K562 (cell line): ENCODE measurements around the gene IFT25. TPM values are rescaled to one million over a fixed set of nuclear protein-coding genes. Genes with fewer than 3 reads are reported as not detected.
A peak's percentile ranks its signal among the peaks of the same experiment; 100 is the strongest.

ENCODE experiments used
- CBX1 ChIP-seq: sonication (generic); IDR thresholded peaks from 2 replicates; pipeline ENCODE4 v1.6.1; 2016; ENCODE audit warnings: antibody characterized with exemption, low read depth, mild to moderate bottlenecking
- CEBPB ChIP-seq: fragments of 450-650 bp; IDR thresholded peaks from 2 replicates; pipeline ENCODE4 v1.6.1; 2016; ENCODE audit warnings: missing genetic modification characterization, missing compliant biosample characterization
- NCOR1 ChIP-seq: fragments of 450-650 bp; IDR thresholded peaks from 2 replicates; pipeline ENCODE4 v1.6.1; 2016; ENCODE audit warnings: mild to moderate bottlenecking, moderate library complexity
- NONO ChIP-seq, 2 experiments: fragments of 200-400 bp in 1 of 2; fragments of 450-650 bp in 1 of 2; formaldehyde crosslinking in 1 of 2; IDR thresholded peaks; 2 replicates each; pipeline ENCODE4 v1.6.1; 2017; ENCODE audit warnings: low read depth in 2 of 2, mild to moderate bottlenecking in 2 of 2, moderate library complexity in 2 of 2, low read length in 1 of 2
- NR4A1 ChIP-seq, 2 experiments: fragments of 250-450 bp in 1 of 2; fragments of 450-650 bp in 1 of 2; sonication (Bioruptor Pico) in 1 of 2; IDR thresholded peaks; 2 replicates each; pipeline versions ENCODE4 v1.4.0 to v1.6.1; 2016 to 2020; ENCODE audit warnings: mild to moderate bottlenecking in 2 of 2, missing compliant biosample characterization in 1 of 2, missing genetic modification characterization in 1 of 2, moderate library complexity in 1 of 2
- POU5F1 ChIP-seq: fragments of 150-350 bp; IDR thresholded peaks from 2 replicates; pipeline ENCODE4 v1.6.1; 2014; ENCODE audit warnings: borderline replicate concordance, low read length, low read depth, mild to moderate bottlenecking; ENCODE audit not compliant: partially characterized antibody
- SNRNP70 ChIP-seq: fragments of 200-400 bp; formaldehyde crosslinking; optimal IDR thresholded peaks from 2 replicates; pipeline ENCODE3; 2017; ENCODE audit warnings: low read depth, low read length
- SOX6 ChIP-seq: fragments of 450-650 bp; IDR thresholded peaks from 2 replicates; pipeline ENCODE4 v1.6.1; 2014; ENCODE audit warnings: mild to moderate bottlenecking
- SRF ChIP-seq, 2 experiments: fragments of 250-450, 450-650 bp in 1 of 2; sonication (Bioruptor Pico) in 1 of 2; sonication (generic) in 1 of 2; formaldehyde crosslinking; IDR thresholded peaks; 2 replicates each; pipeline versions ENCODE4 v1.5.0 to v1.5.1; 2020 to 2022; ENCODE audit warnings: mild to moderate bottlenecking in 1 of 2, missing genetic modification reagents in 1 of 2
- THAP7 ChIP-seq: fragments of 250-450 bp; sonication (Bioruptor Pico); IDR thresholded peaks from 2 replicates; pipeline ENCODE4 v1.5.0; 2021
- UBTF ChIP-seq, 2 experiments: IDR thresholded peaks; 2 replicates each; pipeline ENCODE4 v1.6.1; 2012; ENCODE audit warnings: improper control_type of control experiment in 2 of 2, low read depth in 2 of 2, low read length in 2 of 2, borderline replicate concordance in 1 of 2
- ZFP36 ChIP-seq: fragments of 150-350 bp; IDR thresholded peaks from 2 replicates; pipeline ENCODE4 v1.6.1; 2018; ENCODE audit warnings: low read length, low read depth; ENCODE audit not compliant: partially characterized antibody
- ZNF444 ChIP-seq: fragments of 250-450 bp; sonication (Bioruptor Pico); IDR thresholded peaks from 2 replicates; pipeline ENCODE4 v1.4.0; 2020; ENCODE audit warnings: mild to moderate bottlenecking, moderate library complexity
- ZNF639 ChIP-seq, 2 experiments: fragments of 200-800 bp in 1 of 2; sonication (Bioruptor generic) in 1 of 2; sonication (generic) in 1 of 2; formaldehyde crosslinking in 1 of 2; IDR thresholded peaks in 1 of 2; conservative IDR thresholded peaks in 1 of 2; 2 replicates each; pipeline versions ENCODE4 v1.5.0 to v1.6.1; 2016 to 2020; ENCODE audit warnings: missing compliant biosample characterization in 1 of 2, missing genetic modification characterization in 1 of 2, missing genetic modification reagents in 1 of 2
- polyA plus RNA-seq, 8 experiments: library from polyadenylated mRNA; depleted of rRNA in 4 of 8; stranded (reverse) in 5 of 8; unstranded in 3 of 8; fragments of >200 nt; fragmentation: Nextera tagmentation in 2 of 8; fragmentation: Illumina TruSeq in 1 of 8; extraction: Ambion mirVana in 2 of 8; extraction: Trizol in 1 of 8; gene quantifications; 2 replicates each; pipeline versions ENCODE4 v1.2.1 to v1.2.3, GENCODE V29; 2011 to 2014; ENCODE audit warnings: inconsistent platforms in 1 of 8, missing spikeins in 1 of 8
- total RNA-seq, 7 experiments: library from RNA; depleted of rRNA in 6 of 7; stranded (reverse); fragments of >200 nt in 6 of 7; fragmentation: Illumina TruSeq in 2 of 7; extraction: Trizol in 2 of 7; gene quantifications; 2 replicates each; pipeline versions ENCODE4 v1.2.1 to v1.2.3, GENCODE V29; 2011 to 2021; ENCODE audit warnings: low replicate concordance in 1 of 7
- TF ChIP-seq, protein P1 (sequence below): fragments of 250-450 bp; sonication (Bioruptor Pico); IDR thresholded peaks from 2 replicates; pipeline ENCODE4 v1.9.0; 2021; ENCODE audit warnings: mild to moderate bottlenecking
- TF ChIP-seq, protein P2 (sequence below), 2 experiments: fragments of 450-650 bp in 1 of 2; sonication (generic) in 1 of 2; formaldehyde crosslinking; conservative IDR thresholded peaks; 2 replicates each; pipeline versions ENCODE4 v1.4.0 to v1.8.1; 2020 to 2022; ENCODE audit warnings: mild to moderate bottlenecking in 1 of 2, missing genetic modification reagents in 1 of 2
- TF ChIP-seq, protein P3 (sequence below), 3 experiments: IDR thresholded peaks in 2 of 3; conservative IDR thresholded peaks in 1 of 3; 2 replicates each; pipeline ENCODE4 v1.5.1; 2011 to 2012; ENCODE audit warnings: low read length in 3 of 3, mild to moderate bottlenecking in 3 of 3, control low read depth in 2 of 3, improper control_type of control experiment in 1 of 3, inconsistent platforms in 1 of 3, low read depth in 1 of 3, mixed read lengths in 1 of 3, moderate library complexity in 1 of 3; ENCODE audit not compliant: insufficient read depth in 2 of 3

Gene IFT25
- total and polyA plus RNA-seq, 9 of the 15 experiments (the other 6 are each of a cell fraction or from before 2014, with no cell fraction given), result 93.6 to 209 (median 167) TPM

GRCh38 chr1:53946252-53947171 is 1.0 kb upstream of the IFT25 start, which contains the start of gene LRRC42 (continued):
- TF ChIP-seq, protein P1, sequence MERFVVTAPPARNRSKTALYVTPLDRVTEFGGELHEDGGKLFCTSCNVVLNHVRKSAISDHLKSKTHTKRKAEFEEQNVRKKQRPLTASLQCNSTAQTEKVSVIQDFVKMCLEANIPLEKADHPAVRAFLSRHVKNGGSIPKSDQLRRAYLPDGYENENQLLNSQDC, result no peak
- TF ChIP-seq CBX1 (peak; percentile 22; the same call in 1 of the 2 replicates), THAP7 (no peak), SOX6 (no peak), POU5F1 (no peak), SRF (CRISPR knock-in tag; IDR thresholded peaks at IDR 0.05) (no peak), UBTF (IDR thresholded peaks at IDR 0.05; ENCODE audit: borderline replicate concordance in 1 of 2, low read depth in 2 of 2, low read length in 2 of 2) (no peak), SNRNP70 (no peak), NR4A1 (CRISPR knock-in tag; IDR thresholded peaks at IDR 0.05) (no peak), NR4A1 (tag; IDR thresholded peaks at IDR 0.05) (no peak), NONO (IDR thresholded peaks at IDR 0.05; ENCODE audit: low read depth in 2 of 2, low read length in 1 of 2) (peak in 1 of 2 experiments; percentile 72; a peak in 2 of 4 replicates), NCOR1 (no peak), ZFP36 (no peak), CEBPB (tag) (no peak), ZNF639 (CRISPR knock-in tag; conservative IDR thresholded peaks at IDR 0.05 in 1 of 2, IDR thresholded peaks at IDR 0.05 in 1 of 2) (no peak), ZNF444 (CRISPR knock-in tag) (peak; percentile 82; the same call in 1 of the 2 replicates)
- TF ChIP-seq, protein P2, sequence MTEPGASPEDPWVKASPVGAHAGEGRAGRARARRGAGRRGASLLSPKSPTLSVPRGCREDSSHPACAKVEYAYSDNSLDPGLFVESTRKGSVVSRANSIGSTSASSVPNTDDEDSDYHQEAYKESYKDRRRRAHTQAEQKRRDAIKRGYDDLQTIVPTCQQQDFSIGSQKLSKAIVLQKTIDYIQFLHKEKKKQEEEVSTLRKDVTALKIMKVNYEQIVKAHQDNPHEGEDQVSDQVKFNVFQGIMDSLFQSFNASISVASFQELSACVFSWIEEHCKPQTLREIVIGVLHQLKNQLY (CRISPR knock-in tag; conservative IDR thresholded peaks at IDR 0.05), result no peak
- TF ChIP-seq, protein P3, sequence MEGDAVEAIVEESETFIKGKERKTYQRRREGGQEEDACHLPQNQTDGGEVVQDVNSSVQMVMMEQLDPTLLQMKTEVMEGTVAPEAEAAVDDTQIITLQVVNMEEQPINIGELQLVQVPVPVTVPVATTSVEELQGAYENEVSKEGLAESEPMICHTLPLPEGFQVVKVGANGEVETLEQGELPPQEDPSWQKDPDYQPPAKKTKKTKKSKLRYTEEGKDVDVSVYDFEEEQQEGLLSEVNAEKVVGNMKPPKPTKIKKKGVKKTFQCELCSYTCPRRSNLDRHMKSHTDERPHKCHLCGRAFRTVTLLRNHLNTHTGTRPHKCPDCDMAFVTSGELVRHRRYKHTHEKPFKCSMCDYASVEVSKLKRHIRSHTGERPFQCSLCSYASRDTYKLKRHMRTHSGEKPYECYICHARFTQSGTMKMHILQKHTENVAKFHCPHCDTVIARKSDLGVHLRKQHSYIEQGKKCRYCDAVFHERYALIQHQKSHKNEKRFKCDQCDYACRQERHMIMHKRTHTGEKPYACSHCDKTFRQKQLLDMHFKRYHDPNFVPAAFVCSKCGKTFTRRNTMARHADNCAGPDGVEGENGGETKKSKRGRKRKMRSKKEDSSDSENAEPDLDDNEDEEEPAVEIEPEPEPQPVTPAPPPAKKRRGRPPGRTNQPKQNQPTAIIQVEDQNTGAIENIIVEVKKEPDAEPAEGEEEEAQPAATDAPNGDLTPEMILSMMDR (IDR thresholded peaks at IDR 0.05 in 2 of 3, conservative IDR thresholded peaks at IDR 0.05 in 1 of 3; ENCODE audit: insufficient read depth in 2 of 3, low read depth in 1 of 3, low read length in 3 of 3), result peak in 2 of 3 experiments; percentile 43 to 56; a peak in 4 of 6 replicates
